ENCODE measurements around the gene SMCO2.

DNA sequence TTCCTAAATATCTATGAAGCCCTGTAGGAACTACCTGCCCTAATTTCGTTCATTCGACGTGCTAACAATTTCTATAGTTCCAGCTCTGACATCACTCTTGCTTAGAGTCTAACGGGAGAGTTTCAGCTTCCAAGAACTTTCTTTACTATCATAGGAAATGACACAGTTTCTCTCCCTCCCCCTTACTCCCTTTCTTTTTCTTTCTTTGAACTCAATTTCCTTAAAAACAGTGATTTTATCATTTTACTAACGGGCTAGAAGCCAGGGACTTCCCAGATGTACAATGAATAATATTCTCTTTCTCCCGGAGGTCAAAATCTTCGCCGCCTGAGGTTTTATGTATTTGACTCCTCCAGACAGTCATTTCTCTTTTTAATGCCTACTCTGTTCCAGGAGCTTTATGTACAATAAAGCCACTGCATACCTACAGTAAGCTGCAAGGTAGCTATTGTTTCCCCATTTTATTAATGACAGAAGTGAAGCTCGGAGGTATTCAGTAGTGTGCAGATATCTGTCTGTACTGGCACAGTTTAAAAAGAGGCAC, 15.7 kb downstream of the SMCO2 start:
- TF ChIP-seq CTCF (IDR thresholded peaks at IDR 0.05) (no peak), POLR2A (IDR thresholded peaks at IDR 0.05) (no peak), EP300 (IDR thresholded peaks at IDR 0.05) (no peak)
